DMS153 (cell line): ENCODE results near the gene ABCG4.
A peak's percentile ranks its signal among the peaks of the same experiment; 100 is the strongest.
"Not testable (repeated sequence)": the region's sequence is repeated elsewhere in the genome, so short reads cannot be mapped to it uniquely, and the experiment has no call there.

Source experiments
- DNase-seq: peaks from one replicate; lab custom pipeline; 2025; lab: John Stamatoyannopoulos, UW

ABCG4 gene

GRCh38 chr11:119184399-119184798 lies 35.5 kb downstream of the ABCG4 start:
- not testable (repeated sequence) for DNase-seq

DNA sequence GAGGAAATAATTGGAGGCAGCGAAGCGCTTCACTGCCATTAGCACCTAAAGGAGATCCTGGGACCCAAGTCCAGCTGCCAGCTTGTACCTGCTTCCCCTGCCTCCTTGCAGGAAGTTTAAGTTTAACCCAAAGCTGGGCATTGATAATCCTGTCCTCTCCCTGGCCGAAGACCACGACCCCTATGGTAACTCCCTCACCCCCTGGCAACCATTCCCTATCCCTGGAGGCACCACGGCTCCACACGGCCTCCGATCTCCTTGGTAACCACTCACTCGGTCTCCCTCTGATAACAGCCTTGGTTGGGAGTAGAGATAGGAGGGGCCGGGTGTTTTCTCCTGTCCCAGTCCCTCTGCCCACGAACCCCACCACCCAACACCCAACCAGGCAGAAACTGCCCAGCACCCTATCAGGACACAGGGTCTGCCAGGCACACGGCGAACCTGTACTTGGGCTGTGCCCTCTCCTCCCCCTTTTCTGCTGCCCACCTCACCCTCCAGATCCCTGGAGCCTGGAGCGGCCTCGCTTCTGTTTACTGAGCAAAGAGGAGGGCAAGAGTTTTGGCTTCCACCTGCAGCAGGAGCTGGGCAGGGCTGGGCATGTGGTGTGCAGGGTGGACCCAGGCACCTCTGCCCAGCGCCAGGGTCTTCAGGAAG lies 37.3 kb downstream of the ABCG4 start:
- DNase-seq = no peak

DNA sequence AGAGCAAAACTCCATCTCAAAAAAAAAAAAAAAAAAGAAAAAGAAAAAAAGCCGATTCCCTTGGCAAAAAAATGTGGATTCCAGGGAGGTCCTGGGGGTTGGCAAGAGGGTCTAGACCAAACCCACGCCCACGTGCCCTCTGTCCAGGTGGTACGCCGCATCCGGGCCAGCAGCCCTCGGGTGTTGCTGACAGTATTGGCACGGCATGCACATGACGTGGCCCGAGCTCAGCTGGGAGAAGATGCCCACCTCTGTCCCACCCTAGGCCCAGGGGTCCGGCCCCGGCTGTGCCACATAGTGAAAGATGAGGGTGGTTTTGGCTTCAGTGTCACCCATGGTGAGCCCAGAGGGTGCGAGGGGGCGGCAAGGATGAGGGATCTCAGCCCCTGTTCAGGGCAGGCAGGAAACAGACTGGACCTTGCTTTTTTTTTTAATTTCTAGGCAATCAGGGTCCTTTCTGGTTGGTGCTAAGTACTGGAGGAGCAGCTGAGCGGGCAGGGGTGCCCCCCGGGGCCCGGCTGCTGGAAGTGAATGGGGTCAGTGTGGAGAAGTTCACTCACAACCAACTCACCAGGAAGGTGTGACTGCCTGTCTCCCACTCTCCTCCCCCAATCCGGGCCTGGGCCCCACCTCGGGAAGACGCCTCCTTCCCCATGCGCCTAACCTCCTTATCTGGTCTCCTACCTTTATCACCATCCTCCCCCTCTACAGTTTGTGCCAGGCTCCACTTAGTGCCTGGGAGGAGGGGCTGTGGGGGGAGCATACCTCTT lies 38.5 kb downstream of the ABCG4 start:
- DNase-seq = no peak

- no peak for DNase-seq
These were observed 39.2 kb downstream of the ABCG4 start for GRCh38 chr11:119188067-119188466.

- no peak for DNase-seq
These were observed 40.0 kb downstream of the ABCG4 start for GRCh38 chr11:119188887-119189286.

- no peak for DNase-seq
These were observed 40.5 kb downstream of the ABCG4 start for GRCh38 chr11:119189393-119189792.

DNA sequence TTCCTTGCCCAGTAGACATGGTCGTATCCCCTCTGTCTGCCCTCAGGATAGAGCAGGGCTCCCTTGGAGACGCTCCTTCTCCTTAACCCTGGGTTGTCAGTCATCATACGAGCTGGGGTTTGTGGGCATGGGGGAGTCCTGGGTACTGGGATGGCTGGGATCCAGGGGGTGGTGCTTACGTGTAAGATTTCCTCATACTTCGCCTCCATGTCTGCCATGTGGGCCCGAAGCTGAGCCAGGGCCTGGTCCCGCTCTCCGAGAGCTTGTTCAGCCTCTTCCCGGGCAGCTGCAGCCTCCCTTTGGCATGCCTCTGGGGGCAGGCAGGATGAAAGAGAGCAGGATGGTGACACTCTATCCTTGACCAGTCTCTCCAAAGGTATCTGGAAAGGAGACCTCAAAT lies 41.7 kb downstream of the ABCG4 start:
- DNase-seq = no peak

- DNase-seq = not testable (repeated sequence)
These were observed 42.4 kb downstream of the ABCG4 start for GRCh38 chr11:119191265-119191664.

GRCh38 chr11:119192111-119192510 lies 43.3 kb downstream of the ABCG4 start:
- DNase-seq = no peak

DNA sequence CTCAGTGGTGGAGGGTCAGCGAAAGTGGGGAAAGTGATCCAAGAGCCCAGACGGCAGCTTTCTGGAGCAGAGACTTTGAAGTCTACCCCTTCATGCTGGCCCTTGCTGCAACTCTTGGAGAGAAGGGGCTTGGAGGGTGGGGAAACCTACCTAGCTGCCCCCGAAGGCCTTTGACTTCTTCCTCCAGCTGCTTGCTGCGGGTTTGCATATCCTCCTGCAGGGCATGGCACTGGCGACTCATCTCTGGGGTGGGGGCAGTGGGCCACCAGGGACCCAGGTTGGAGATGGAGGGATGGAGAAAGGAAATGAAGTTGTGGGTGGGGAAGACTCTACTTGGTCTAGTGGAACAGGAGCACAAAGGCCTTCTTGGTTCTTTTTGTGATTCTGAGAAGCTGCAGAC lies 44.1 kb downstream of the ABCG4 start:
- DNase-seq = no peak

- no peak for DNase-seq
These were observed 44.8 kb downstream of the ABCG4 start for GRCh38 chr11:119193626-119194025.

GRCh38 chr11:119194811-119195440 lies 46.1 kb downstream of the ABCG4 start:
- DNase-seq = no peak

DNA sequence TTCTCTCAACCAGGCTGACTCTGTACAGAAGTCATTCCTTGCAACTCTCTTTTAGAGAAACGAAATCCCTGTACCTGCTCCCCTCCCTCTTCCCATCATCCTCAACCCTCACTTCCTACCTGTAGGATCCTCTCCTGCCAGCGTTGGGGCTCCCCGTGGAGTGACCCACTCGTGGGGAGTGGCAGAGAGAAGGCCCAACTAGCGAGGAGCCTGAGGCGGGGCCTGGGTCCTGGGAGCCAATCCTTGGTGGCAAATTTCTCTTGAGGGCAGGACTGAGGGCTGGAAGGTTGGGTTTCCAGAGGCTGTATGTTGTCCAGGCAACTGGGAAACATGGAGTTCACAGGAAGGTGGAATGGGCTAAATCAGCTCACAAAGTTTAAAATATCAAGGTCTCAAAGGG lies 46.8 kb downstream of the ABCG4 start:
- no peak for DNase-seq

DNA sequence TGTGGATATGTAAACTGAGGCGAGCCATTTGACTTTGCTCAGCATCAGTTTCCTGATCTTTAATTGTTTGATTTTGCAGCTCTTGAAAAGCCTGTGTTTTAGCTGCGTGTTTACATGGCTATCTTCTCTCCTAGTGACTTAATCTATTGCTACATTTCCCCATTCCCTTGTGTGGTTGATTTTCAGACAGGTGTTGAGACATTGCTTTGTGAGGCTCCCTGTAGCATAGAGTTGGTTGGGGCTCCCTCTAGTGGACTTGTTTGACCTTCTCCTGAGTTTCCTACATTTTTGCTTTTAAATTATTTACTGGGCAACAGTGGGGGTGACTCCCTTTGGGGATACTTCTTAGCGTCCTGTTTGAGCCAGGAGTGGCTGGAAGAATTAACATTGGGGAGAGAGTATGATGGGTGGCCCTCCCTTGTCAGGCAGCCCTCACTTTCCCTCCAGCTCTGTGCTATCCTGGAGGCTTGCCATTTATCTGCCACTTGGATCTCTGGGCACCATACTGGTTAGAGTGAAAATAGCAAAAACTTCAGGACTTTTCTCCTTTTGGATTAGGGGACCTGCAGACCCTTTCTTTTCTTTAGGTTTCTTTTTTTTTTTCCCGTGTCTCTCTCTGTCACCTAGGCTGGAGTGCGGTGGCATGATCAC lies 48.1 kb downstream of the ABCG4 start:
- peak; percentile 64 for DNase-seq

DNA sequence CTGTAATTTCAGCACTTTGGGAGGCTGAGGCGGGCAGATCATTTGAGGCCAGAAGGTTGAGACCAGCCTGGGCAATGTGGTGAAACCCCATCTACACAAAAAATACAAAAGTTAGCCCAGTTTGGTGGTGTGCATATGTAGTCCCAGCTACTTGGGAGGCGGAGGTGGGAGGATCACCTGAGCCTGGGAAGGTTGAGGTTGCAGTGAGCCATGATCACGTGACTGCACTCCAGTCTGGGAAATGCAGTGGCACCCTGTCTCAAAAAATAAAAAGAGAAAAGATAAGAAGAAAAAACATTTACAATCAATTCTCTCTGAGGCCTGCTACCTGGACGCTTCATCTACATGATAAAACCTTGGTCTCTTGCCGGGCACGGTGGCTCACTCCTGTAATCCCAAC lies 50.1 kb downstream of the ABCG4 start:
- no peak for DNase-seq

DNA sequence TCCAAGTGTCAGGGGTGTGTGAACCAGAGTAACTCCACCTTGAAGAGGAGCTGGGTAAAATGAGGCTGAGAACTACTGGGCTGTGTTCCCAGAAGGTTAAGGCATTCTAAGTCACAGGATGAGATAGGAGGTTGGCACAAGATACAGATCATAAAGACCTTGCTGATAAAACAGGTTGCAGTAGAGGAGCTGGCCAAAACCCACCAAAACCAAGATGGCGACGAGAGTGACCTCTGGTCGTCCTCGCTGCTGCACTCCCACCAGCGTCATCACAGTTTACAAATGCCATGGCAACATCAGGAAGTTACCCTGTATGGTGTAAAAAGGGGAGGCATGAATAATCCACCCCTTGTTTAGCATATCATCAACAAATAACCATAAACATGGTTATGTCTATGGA lies 52.4 kb downstream of the ABCG4 start:
- DNase-seq = not testable (repeated sequence)

DNA sequence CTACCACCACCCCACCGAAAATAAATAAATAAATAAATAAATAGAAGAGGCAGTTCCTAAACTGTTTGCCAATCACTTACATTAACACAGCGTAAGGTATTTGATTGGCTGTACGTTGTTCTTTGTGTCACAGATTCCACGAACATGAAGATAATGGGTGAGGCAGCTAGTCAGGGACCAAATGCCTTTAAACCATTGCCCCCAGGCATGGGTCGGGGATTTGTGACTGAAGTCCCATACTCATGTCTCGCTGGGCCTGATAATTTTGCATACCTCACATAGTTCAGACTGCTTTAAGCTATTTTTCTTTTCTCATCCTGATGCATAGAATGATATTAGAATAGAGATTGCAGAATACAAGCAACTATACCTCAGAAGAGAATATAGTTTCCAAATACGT lies 53.7 kb downstream of the ABCG4 start:
- no peak for DNase-seq

- DNase-seq = no peak
These were observed 55.2 kb downstream of the ABCG4 start for GRCh38 chr11:119204066-119204465.

DNA sequence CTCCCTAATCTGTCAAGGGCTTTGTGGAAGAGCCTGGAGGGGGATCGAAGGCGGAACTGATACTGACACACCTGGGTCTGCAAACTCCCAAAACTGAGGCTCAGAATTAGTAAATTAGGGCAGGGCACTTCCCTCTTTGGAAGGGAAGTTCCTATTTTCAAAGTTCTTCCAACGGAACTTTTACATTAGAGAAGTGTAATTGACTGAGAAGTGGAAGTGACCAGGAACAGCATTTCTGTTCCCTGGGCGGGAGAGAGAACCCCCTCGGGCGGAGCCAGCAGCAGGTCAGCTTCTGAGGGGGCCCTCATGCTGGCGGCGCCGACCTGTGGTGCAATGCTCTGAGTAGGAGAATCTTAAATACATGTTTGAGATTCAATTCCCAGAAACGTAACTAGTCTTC lies 56.2 kb downstream of the ABCG4 start:
- DNase-seq = no peak

GRCh38 chr11:119205574-119206510 lies 57.0 kb downstream of the ABCG4 start, which contains the start of gene CBL:
CBL (plus strand) TSS chr11:119206339; CDS start chr11:119206418, 79 bp downstream.
- peak; percentile 73 for DNase-seq
